SK-N-SH treated with all-trans-retinoic acid at 6 μM for 48 hours (cell line): Measurements from ENCODE around the gene PTRHD1.

Source experiments
- ATAC-seq: fragments of 200-7000 bp; cut with Tn5 transposase; 3 replicates; pipeline ENCODE4 v1.9.1; 2020; ENCODE audit warnings: mild to moderate bottlenecking, moderate library complexity
- ARNTL ChIP-seq: fragments of 450-650 bp; formaldehyde crosslinking; IDR thresholded peaks from 2 replicates; pipeline ENCODE4 v1.5.0; 2020; ENCODE audit warnings: low read depth, mild to moderate bottlenecking, moderate library complexity, borderline replicate concordance
- BACH2 ChIP-seq: fragments of 250-450 bp; sonication (Bioruptor Pico); IDR thresholded peaks from 2 replicates; pipeline ENCODE4 v1.9.0; 2021; ENCODE audit warnings: mild to moderate bottlenecking, borderline replicate concordance
- CSDC2 ChIP-seq: fragments of 250-450 bp; sonication (Bioruptor Pico); IDR thresholded peaks from 2 replicates; pipeline ENCODE4 v1.5.0; 2020; ENCODE audit warnings: mild to moderate bottlenecking, moderate library complexity
- GLIS3 ChIP-seq: fragments of 250-450 bp; sonication (Bioruptor Pico); IDR thresholded peaks from 2 replicates; pipeline ENCODE4 v1.5.0; 2020; ENCODE audit warnings: mild to moderate bottlenecking, moderate library complexity
- ISL1 ChIP-seq: fragments of 250-450 bp; sonication (Bioruptor Pico); IDR thresholded peaks from 2 replicates; pipeline ENCODE4 v2.1.2; 2022; ENCODE audit warnings: mild to moderate bottlenecking, moderate library complexity
- OSR1 ChIP-seq: fragments of 250-450 bp; sonication (Bioruptor Pico); IDR thresholded peaks from 2 replicates; pipeline ENCODE4 v1.8.0; 2022; ENCODE audit warnings: moderate library complexity, mild to moderate bottlenecking, inconsistent platforms
- PPARA ChIP-seq: fragments of 250-450 bp; sonication (Bioruptor Pico); IDR thresholded peaks from 2 replicates; pipeline ENCODE4 v1.5.0; 2020; ENCODE audit warnings: mild to moderate bottlenecking, borderline replicate concordance
- RARB ChIP-seq: fragments of 250-450 bp; sonication (Bioruptor Pico); IDR thresholded peaks from 2 replicates; pipeline ENCODE4 v1.8.0; 2021; ENCODE audit warnings: mild to moderate bottlenecking, moderate library complexity
- SNAI2 ChIP-seq: fragments of 250-450 bp; sonication (Bioruptor Pico); IDR thresholded peaks from 2 replicates; pipeline ENCODE4 v1.5.0; 2020; ENCODE audit warnings: mild to moderate bottlenecking, moderate library complexity
- TCF4 ChIP-seq: fragments of 250-450 bp; sonication (Bioruptor Pico); IDR thresholded peaks from 2 replicates; pipeline ENCODE4 v1.8.0; 2021; ENCODE audit warnings: mild to moderate bottlenecking, moderate library complexity, borderline replicate concordance
- TOX ChIP-seq: fragments of 250-450 bp; sonication (Bioruptor Pico); IDR thresholded peaks from 2 replicates; pipeline ENCODE4 v1.8.0; 2021; ENCODE audit warnings: mild to moderate bottlenecking, moderate library complexity, borderline replicate concordance
- ZC3H10 ChIP-seq: fragments of 250-450 bp; sonication (Bioruptor Pico); IDR thresholded peaks from 2 replicates; pipeline ENCODE4 v1.5.1; 2021; ENCODE audit warnings: mild to moderate bottlenecking, moderate library complexity
- ZFP3 ChIP-seq: fragments of 250-450 bp; sonication (Bioruptor Pico); IDR thresholded peaks from 2 replicates; pipeline ENCODE4 v1.5.0; 2020; ENCODE audit warnings: mild to moderate bottlenecking, moderate library complexity
- ZFP30 ChIP-seq: fragments of 450-650 bp; formaldehyde crosslinking; IDR thresholded peaks from 2 replicates; pipeline ENCODE4 v1.5.0; 2022; ENCODE audit warnings: mild to moderate bottlenecking, moderate library complexity
- ZNF70 ChIP-seq: fragments of 450-650 bp; formaldehyde crosslinking; IDR thresholded peaks from 2 replicates; pipeline ENCODE4 v1.5.0; 2020; ENCODE audit warnings: mild to moderate bottlenecking, moderate library complexity
- ZNF8 ChIP-seq: fragments of 450-650 bp; formaldehyde crosslinking; IDR thresholded peaks from 2 replicates; pipeline ENCODE4 v1.5.0; 2020; ENCODE audit warnings: mild to moderate bottlenecking, moderate library complexity
- TF ChIP-seq, protein P1 (sequence below): fragments of 250-450 bp; sonication (Bioruptor Pico); IDR thresholded peaks from 2 replicates; pipeline ENCODE4 v1.8.0; 2020; ENCODE audit warnings: mild to moderate bottlenecking, moderate library complexity, borderline replicate concordance
- TF ChIP-seq, protein P2 (sequence below): fragments of 250-450 bp; sonication (Bioruptor Pico); IDR thresholded peaks from 2 replicates; pipeline ENCODE4 v1.5.1; 2021; ENCODE audit warnings: mild to moderate bottlenecking, moderate library complexity
- TF ChIP-seq, protein P3 (sequence below): fragments of 250-450 bp; sonication (Bioruptor Pico); IDR thresholded peaks from 2 replicates; pipeline ENCODE4 v1.5.1; 2020; ENCODE audit warnings: low read depth, mild to moderate bottlenecking, moderate library complexity
- TF ChIP-seq, protein P4 (sequence below): fragments of 250-450 bp; sonication (Bioruptor Pico); IDR thresholded peaks from 2 replicates; pipeline ENCODE4 v1.5.0; 2020; ENCODE audit warnings: mild to moderate bottlenecking, moderate library complexity
- TF ChIP-seq, protein P5 (sequence below): fragments of 250-450 bp; sonication (Bioruptor Pico); IDR thresholded peaks from 2 replicates; pipeline ENCODE4 v1.8.0; 2021; ENCODE audit warnings: low read depth, mild to moderate bottlenecking, moderate library complexity, borderline replicate concordance

PTRHD1 gene

DNA sequence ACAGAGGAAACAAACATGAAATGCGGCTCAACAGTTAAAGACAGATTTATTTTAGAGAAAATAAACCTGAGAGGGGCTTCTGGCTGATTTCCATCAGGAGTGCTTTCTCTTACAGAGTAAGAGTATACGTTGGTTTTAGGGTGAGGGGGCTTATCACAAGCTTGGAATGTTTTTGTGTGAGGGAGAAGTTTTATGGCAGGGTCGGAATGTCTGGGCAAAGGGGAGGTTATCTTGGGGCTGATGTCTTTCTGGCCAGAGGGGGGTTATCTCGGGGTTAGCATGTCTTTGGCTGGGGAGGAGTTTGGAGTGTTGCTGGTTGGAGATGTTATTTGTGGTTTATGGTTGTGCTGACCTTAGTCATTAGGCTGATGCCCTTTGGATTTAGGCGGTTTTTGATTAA is 22.1 kb downstream of the PTRHD1 start:
- TF ChIP-seq RARB (CRISPR knock-in tag) (no peak), GLIS3 (CRISPR knock-in tag) (no peak), OSR1 (no peak), TCF4 (no peak)
- TF ChIP-seq, protein P1, sequence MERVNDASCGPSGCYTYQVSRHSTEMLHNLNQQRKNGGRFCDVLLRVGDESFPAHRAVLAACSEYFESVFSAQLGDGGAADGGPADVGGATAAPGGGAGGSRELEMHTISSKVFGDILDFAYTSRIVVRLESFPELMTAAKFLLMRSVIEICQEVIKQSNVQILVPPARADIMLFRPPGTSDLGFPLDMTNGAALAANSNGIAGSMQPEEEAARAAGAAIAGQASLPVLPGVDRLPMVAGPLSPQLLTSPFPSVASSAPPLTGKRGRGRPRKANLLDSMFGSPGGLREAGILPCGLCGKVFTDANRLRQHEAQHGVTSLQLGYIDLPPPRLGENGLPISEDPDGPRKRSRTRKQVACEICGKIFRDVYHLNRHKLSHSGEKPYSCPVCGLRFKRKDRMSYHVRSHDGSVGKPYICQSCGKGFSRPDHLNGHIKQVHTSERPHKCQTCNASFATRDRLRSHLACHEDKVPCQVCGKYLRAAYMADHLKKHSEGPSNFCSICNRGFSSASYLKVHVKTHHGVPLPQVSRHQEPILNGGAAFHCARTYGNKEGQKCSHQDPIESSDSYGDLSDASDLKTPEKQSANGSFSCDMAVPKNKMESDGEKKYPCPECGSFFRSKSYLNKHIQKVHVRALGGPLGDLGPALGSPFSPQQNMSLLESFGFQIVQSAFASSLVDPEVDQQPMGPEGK (CRISPR knock-in tag), result no peak
- ATAC-seq, result no peak

DNA sequence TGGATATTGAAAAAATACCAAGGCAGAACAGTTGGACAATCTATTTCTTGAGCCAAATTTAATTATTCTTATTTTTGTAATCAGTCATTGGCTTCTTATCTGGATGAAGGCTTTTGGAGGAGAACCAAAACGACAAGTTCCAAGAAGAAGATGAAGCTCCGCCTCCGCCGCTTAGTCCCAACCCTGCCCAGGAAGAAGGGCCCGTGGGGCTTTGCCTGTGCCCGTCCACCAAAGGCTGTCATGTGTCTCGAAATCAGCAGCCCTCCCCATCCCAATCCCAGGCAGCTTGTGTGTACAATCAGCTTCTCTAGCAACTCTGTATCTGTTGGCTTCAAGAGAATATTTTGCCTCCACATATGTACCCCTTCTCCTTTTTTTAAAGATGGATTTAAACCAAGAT is 24.6 kb downstream of the PTRHD1 start:
- no peak for ATAC-seq
- TF ChIP-seq GLIS3 (CRISPR knock-in tag), result no peak
- TF ChIP-seq RARB (CRISPR knock-in tag), result no peak
- TF ChIP-seq ZNF70, result no peak
- no peak for TF ChIP-seq CSDC2 (CRISPR knock-in tag)
- TF ChIP-seq, protein P2, sequence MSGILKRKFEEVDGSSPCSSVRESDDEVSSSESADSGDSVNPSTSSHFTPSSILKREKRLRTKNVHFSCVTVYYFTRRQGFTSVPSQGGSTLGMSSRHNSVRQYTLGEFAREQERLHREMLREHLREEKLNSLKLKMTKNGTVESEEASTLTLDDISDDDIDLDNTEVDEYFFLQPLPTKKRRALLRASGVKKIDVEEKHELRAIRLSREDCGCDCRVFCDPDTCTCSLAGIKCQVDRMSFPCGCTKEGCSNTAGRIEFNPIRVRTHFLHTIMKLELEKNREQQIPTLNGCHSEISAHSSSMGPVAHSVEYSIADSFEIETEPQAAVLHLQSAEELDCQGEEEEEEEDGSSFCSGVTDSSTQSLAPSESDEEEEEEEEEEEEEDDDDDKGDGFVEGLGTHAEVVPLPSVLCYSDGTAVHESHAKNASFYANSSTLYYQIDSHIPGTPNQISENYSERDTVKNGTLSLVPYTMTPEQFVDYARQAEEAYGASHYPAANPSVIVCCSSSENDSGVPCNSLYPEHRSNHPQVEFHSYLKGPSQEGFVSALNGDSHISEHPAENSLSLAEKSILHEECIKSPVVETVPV (CRISPR knock-in tag), result no peak
- TF ChIP-seq, protein P1 (CRISPR knock-in tag), result no peak
- TF ChIP-seq, protein P3, sequence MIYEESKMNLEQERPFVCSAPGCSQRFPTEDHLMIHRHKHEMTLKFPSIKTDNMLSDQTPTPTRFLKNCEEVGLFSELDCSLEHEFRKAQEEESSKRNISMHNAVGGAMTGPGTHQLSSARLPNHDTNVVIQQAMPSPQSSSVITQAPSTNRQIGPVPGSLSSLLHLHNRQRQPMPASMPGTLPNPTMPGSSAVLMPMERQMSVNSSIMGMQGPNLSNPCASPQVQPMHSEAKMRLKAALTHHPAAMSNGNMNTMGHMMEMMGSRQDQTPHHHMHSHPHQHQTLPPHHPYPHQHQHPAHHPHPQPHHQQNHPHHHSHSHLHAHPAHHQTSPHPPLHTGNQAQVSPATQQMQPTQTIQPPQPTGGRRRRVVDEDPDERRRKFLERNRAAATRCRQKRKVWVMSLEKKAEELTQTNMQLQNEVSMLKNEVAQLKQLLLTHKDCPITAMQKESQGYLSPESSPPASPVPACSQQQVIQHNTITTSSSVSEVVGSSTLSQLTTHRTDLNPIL (CRISPR knock-in tag), result no peak
- no peak for TF ChIP-seq ARNTL (CRISPR knock-in tag)
- no peak for TF ChIP-seq OSR1
- no peak for TF ChIP-seq ZNF8 (CRISPR knock-in tag)
- TF ChIP-seq, protein P4, sequence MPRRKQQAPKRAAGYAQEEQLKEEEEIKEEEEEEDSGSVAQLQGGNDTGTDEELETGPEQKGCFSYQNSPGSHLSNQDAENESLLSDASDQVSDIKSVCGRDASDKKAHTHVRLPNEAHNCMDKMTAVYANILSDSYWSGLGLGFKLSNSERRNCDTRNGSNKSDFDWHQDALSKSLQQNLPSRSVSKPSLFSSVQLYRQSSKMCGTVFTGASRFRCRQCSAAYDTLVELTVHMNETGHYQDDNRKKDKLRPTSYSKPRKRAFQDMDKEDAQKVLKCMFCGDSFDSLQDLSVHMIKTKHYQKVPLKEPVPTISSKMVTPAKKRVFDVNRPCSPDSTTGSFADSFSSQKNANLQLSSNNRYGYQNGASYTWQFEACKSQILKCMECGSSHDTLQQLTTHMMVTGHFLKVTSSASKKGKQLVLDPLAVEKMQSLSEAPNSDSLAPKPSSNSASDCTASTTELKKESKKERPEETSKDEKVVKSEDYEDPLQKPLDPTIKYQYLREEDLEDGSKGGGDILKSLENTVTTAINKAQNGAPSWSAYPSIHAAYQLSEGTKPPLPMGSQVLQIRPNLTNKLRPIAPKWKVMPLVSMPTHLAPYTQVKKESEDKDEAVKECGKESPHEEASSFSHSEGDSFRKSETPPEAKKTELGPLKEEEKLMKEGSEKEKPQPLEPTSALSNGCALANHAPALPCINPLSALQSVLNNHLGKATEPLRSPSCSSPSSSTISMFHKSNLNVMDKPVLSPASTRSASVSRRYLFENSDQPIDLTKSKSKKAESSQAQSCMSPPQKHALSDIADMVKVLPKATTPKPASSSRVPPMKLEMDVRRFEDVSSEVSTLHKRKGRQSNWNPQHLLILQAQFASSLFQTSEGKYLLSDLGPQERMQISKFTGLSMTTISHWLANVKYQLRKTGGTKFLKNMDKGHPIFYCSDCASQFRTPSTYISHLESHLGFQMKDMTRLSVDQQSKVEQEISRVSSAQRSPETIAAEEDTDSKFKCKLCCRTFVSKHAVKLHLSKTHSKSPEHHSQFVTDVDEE (CRISPR knock-in tag), result no peak
- no peak for TF ChIP-seq TCF4
- no peak for TF ChIP-seq ZFP3
- no peak for TF ChIP-seq ZFP30 (CRISPR knock-in tag)
- TF ChIP-seq, protein P5, sequence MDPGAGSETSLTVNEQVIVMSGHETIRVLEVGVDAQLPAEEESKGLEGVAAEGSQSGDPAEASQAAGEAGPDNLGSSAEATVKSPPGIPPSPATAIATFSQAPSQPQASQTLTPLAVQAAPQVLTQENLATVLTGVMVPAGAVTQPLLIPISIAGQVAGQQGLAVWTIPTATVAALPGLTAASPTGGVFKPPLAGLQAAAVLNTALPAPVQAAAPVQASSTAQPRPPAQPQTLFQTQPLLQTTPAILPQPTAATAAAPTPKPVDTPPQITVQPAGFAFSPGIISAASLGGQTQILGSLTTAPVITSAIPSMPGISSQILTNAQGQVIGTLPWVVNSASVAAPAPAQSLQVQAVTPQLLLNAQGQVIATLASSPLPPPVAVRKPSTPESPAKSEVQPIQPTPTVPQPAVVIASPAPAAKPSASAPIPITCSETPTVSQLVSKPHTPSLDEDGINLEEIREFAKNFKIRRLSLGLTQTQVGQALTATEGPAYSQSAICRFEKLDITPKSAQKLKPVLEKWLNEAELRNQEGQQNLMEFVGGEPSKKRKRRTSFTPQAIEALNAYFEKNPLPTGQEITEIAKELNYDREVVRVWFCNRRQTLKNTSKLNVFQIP (CRISPR knock-in tag), result no peak
- TF ChIP-seq BACH2, result no peak
- TF ChIP-seq SNAI2 (CRISPR knock-in tag), result no peak
- no peak for TF ChIP-seq ISL1 (CRISPR knock-in tag)
- TF ChIP-seq TOX (CRISPR knock-in tag), result no peak

DNA sequence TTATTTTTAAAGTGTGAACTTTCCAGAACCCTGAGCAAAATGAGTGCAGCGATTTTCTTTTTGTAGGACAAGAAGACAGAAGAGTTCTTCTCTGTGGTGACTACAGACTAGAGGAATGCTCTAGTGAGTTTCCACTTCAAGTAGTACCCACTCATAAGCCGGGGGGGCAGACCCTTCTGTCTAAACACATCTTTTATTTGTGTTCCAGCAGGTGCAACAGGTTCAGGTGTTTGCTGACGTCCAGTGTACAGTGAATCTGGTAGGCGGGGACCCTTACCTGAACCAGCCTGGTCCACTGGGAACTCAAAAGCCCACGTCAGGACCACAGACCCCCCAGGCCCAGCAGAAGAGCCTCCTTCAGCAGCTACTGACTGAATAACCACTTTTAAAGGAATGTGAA is 25.2 kb downstream of the PTRHD1 start:
- no peak for ATAC-seq
- TF ChIP-seq OSR1 (no peak), PPARA (no peak), ISL1 (CRISPR knock-in tag) (no peak), GLIS3 (CRISPR knock-in tag) (no peak), CSDC2 (CRISPR knock-in tag) (no peak), ZC3H10 (CRISPR knock-in tag) (no peak), ZFP3 (no peak), TCF4 (no peak), BACH2 (no peak)
- TF ChIP-seq, protein P5 (CRISPR knock-in tag), result no peak
- TF ChIP-seq, protein P2 (CRISPR knock-in tag), result no peak
